ENCODE measurements around the gene MAL.

The MAL gene

DNA sequence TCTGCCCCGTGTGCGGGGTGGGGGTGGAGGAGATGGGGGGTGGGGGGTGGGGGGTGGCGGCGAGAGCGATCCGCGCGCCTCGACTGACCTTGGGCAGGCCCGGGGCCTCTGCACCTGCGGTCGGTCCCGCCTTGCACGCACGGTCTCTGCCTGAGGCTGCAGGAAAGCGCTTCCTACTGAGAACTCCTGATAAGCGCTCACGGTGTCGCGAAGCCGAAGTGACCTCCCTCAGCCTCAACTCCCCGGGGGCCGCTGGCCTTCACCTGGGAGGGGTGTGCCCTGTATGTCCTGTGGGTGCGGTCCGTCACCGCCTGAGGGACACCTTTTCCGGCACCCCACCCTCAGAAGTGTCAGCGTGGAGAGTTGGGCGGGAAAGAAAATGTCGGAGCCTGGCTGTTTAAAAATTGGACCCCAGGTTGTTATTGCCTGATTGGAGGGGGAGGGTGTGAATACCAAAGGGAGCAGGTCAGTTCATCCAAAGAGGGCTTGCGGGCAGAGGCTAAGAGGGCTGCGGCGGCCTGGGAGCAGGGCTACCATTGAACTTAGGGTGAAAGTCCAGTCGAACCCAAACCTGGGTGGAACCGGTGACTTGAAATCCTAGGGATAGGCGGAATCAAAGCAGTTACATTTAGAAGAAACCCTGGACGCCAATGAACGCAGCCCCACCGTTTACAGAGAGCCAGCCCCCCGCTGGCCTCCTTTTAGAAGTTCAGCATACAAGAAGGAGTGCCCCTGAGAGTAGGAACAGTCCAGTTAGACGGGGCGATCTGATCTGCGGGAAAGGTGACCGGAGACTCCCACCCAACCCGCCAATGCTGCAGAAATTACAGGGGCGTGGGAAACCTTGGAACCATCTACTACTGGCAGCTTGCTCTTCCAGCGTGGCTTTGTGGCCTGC is 1.2 kb downstream of the MAL start:
- TF ChIP-seq REST (IDR thresholded peaks at IDR 0.05; ENCODE audit: insufficient read depth in 1 of 2, low read depth in 2 of 2, low read length in 2 of 2) (no peak), FOXP2 (optimal IDR thresholded peaks at IDR 0.05; ENCODE audit: borderline replicate concordance, extremely low read depth, extremely low read length, insufficient read depth) (no peak), POLR2AphosphoS5 (IDR thresholded peaks at IDR 0.05; ENCODE audit: low read depth, low read length) (no peak), TAF1 (IDR thresholded peaks at IDR 0.05; ENCODE audit: borderline replicate concordance, insufficient read depth, low read length) (no peak), SIN3A (IDR thresholded peaks at IDR 0.05; ENCODE audit: borderline replicate concordance, insufficient read depth, low read length) (no peak)

GRCh38 chr2:95027369-95027720 is 1.8 kb downstream of the MAL start:
- TF ChIP-seq FOXP2 (optimal IDR thresholded peaks at IDR 0.05; ENCODE audit: borderline replicate concordance, extremely low read depth, extremely low read length, insufficient read depth) (no peak), REST (IDR thresholded peaks at IDR 0.05; ENCODE audit: insufficient read depth in 1 of 2, low read depth in 2 of 2, low read length in 2 of 2) (no peak), POLR2AphosphoS5 (IDR thresholded peaks at IDR 0.05; ENCODE audit: low read depth, low read length) (no peak), TAF1 (IDR thresholded peaks at IDR 0.05; ENCODE audit: borderline replicate concordance, insufficient read depth, low read length) (no peak), SIN3A (IDR thresholded peaks at IDR 0.05; ENCODE audit: borderline replicate concordance, insufficient read depth, low read length) (no peak)

- TF ChIP-seq SIN3A (IDR thresholded peaks at IDR 0.05; ENCODE audit: borderline replicate concordance, insufficient read depth, low read length) (no peak), POLR2AphosphoS5 (IDR thresholded peaks at IDR 0.05; ENCODE audit: low read depth, low read length) (no peak), REST (IDR thresholded peaks at IDR 0.05; ENCODE audit: insufficient read depth in 1 of 2, low read depth in 2 of 2, low read length in 2 of 2) (no peak), TAF1 (IDR thresholded peaks at IDR 0.05; ENCODE audit: borderline replicate concordance, insufficient read depth, low read length) (no peak), FOXP2 (optimal IDR thresholded peaks at IDR 0.05; ENCODE audit: borderline replicate concordance, extremely low read depth, extremely low read length, insufficient read depth) (no peak)
Measured at GRCh38 chr2:95029898-95030341, 4.4 kb downstream of the MAL start.

DNA sequence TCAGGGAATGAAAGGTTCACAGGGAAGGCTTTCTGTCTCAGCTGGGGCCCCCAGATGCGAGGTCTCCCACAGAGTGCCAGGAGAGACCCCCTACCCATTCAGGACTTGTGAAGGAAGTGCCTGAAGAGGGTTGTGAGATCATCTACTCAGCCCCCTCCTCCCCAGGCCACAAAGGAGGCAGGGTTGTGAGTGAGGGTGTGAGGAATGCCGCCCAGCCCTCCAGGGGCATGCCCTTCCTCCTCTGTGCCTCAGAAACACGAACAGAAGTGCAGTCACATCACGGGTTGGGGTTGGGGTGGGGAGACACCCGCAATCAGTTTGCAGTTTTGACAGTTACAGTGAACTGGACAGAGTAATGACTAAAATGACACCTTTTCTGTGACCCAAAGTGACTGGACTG is 5.0 kb downstream of the MAL start:
- TF ChIP-seq TAF1 (IDR thresholded peaks at IDR 0.05; ENCODE audit: borderline replicate concordance, insufficient read depth, low read length): no peak
- no peak for TF ChIP-seq POLR2AphosphoS5 (IDR thresholded peaks at IDR 0.05; ENCODE audit: low read depth, low read length)
- TF ChIP-seq FOXP2 (optimal IDR thresholded peaks at IDR 0.05; ENCODE audit: borderline replicate concordance, extremely low read depth, extremely low read length, insufficient read depth): no peak
- no peak for TF ChIP-seq SIN3A (IDR thresholded peaks at IDR 0.05; ENCODE audit: borderline replicate concordance, insufficient read depth, low read length)
- TF ChIP-seq REST (IDR thresholded peaks at IDR 0.05; ENCODE audit: insufficient read depth in 1 of 2, low read depth in 2 of 2, low read length in 2 of 2): no peak
